PC-9 (cell line): ENCODE results near the gene CCDC141. TPM values are rescaled to one million over a fixed set of nuclear protein-coding genes. Genes with fewer than 3 reads are reported as not detected.
"Not testable (repeated sequence)": the region's sequence is repeated elsewhere in the genome, so short reads cannot be mapped to it uniquely, and the experiment has no call there.

Experiments used
- BruUV-seq: library from RNA; stranded (reverse); fragments of 400-500 nt; replicated peaks from 2 replicates; lab custom pipeline; 2021; lab: Mats Ljungman, UMichigan
- CTCF ChIA-PET: fragments of 300-600 bp; sonication (Branson Sonifier 250); formaldehyde crosslinking; loops from one replicate; lab custom pipeline; 2022; ENCODE audit warnings: antibody characterized with exemption; lab: Charles Lee
- POLR2A ChIA-PET: fragments of 300-600 bp; sonication (Branson Sonifier 250); formaldehyde crosslinking; loops from one replicate; lab custom pipeline; 2022; ENCODE audit warnings: antibody characterized with exemption; ENCODE audit not compliant: unreplicated experiment; lab: Charles Lee
- DNase-seq, 2 experiments: peaks; one replicate each; pipeline versions ENCODE4 v3.0.0 to v3.0.0-alpha.2; 2015 to 2022; ENCODE audit warnings: mixed read lengths in 1 of 2
- H2AFZ ChIP-seq: fragments of 200-600 bp; sonication (generic); 2 replicates; pipeline ENCODE4 v1.8.1; 2017; ENCODE audit warnings: antibody characterized with exemption
- H3F3A ChIP-seq: fragments of 200-600 bp; sonication (generic); 2 replicates; pipeline ENCODE4 v1.8.1; 2017; ENCODE audit warnings: antibody characterized with exemption, mild to moderate bottlenecking, low read depth; ENCODE audit not compliant: insufficient read depth
- H3K27ac ChIP-seq: fragments of 200-600 bp; sonication (generic); 2 replicates; pipeline ENCODE4 v1.6.1; 2016; ENCODE audit warnings: mixed run types
- H3K27me3 ChIP-seq: fragments of 200-600 bp; sonication (generic); 2 replicates; pipeline ENCODE4 v1.6.1; 2016; ENCODE audit warnings: low read depth, mixed run types; ENCODE audit not compliant: insufficient read depth
- H3K36me3 ChIP-seq: fragments of 200-600 bp; sonication (generic); 2 replicates; pipeline ENCODE4 v1.6.1; 2016; ENCODE audit warnings: low read depth, mixed run types
- H3K4me1 ChIP-seq: fragments of 200-600 bp; sonication (generic); replicated peaks from 2 replicates; pipeline ENCODE4 v1.6.1; 2016; ENCODE audit warnings: mixed run types; ENCODE audit not compliant: insufficient read depth
- H3K4me2 ChIP-seq: fragments of 200-600 bp; sonication (generic); 2 replicates; pipeline ENCODE4 v1.6.1; 2017; ENCODE audit warnings: mixed run types
- H3K4me3 ChIP-seq: fragments of 200-600 bp; sonication (generic); 2 replicates; pipeline ENCODE4 v1.6.1; 2016; ENCODE audit warnings: mixed run types
- H3K79me2 ChIP-seq: fragments of 200-600 bp; sonication (generic); 2 replicates; pipeline ENCODE4 v1.6.1; 2017; ENCODE audit warnings: low read depth, mixed run types
- H3K9me2 ChIP-seq: fragments of 200-600 bp; sonication (generic); 2 replicates; pipeline ENCODE4 v1.8.1; 2017; ENCODE audit warnings: mild to moderate bottlenecking; ENCODE audit not compliant: insufficient read depth
- H3K9me3 ChIP-seq: fragments of 200-600 bp; sonication (generic); 2 replicates; pipeline ENCODE4 v1.8.1; 2016; ENCODE audit warnings: low read depth; ENCODE audit not compliant: insufficient read depth
- H4K20me1 ChIP-seq: fragments of 200-600 bp; sonication (generic); 2 replicates; pipeline ENCODE4 v1.8.1; 2017; ENCODE audit not compliant: insufficient read depth
- CTCF ChIP-seq: fragments of 200-600 bp; sonication (generic); conservative IDR thresholded peaks from 2 replicates; pipeline ENCODE4 v1.6.1; 2017; ENCODE audit warnings: mixed run types, antibody characterized with exemption, mild to moderate bottlenecking, moderate library complexity
- EZH2 ChIP-seq: fragments of 200-600 bp; sonication (generic); IDR thresholded peaks from 2 replicates; pipeline ENCODE4 v1.8.0; 2017; ENCODE audit warnings: antibody characterized with exemption, low read depth
- intact Hi-C: fragments of 100-400 bp; cut with micrococcal nuclease; formaldehyde crosslinking; loops from one replicate; pipeline ENCODE4 v1.10.0; 2022; ENCODE audit not compliant: unreplicated experiment
- total RNA-seq: library from RNA; stranded (reverse); gene quantifications from 2 replicates; pipeline ENCODE4 v1.2.3, GENCODE V29; 2021

Gene CCDC141
- total RNA-seq, 1 experiment from 2014 or later: not detected

DNA sequence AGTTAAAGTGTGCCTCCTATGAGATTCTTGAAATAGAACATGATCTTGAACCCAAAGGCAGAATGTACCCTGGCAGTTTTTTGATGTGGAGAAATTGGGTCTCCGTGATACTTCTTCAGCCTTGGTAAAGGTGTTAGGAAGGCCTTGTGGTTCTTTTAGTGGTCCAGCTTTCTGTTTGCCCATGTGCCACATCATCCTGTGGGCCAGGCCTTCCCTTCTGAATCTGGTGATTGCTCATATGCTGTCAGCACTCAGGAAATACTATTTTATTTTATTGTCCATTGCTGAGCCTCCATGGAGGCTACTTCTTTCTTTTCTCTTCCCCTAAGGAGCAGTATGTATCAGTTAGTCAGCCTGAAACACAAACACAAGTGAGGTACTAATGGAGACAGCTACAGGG is 52.9 kb downstream of the CCDC141 start:
- H3K9me3 ChIP-seq: no peaks in the 10 kb centered on the region
- H3F3A ChIP-seq: no peaks in the 10 kb centered on the region
- H4K20me1 ChIP-seq: no peaks in the 10 kb centered on the region
- H3K4me3 ChIP-seq: no peak overlapping the region
- 0 out of 2 replicates have a peak overlapping the region, but pooled peaks have one; percentile 10 for H2AFZ ChIP-seq
- ChIA-PET CTCF (interaction anchor here (0.6 kb wide), 1 partner anchor 235 kb away, joined by 3 read pairs; no protein-coding TSS in a partner anchor), POLR2A (no interaction called here)
- no peaks in the 10 kb centered on the region for H3K27me3 ChIP-seq
- H3K9me2 ChIP-seq: no peaks in the 10 kb centered on the region; the same call in 1 of the 2 replicates
- TF ChIP-seq EZH2 (no peak), CTCF (no peak)
- no peaks in the 10 kb centered on the region for H3K4me1 ChIP-seq
- no peaks in the 10 kb centered on the region for H3K79me2 ChIP-seq
- no peak overlapping the region for H3K4me2 ChIP-seq
- DNase-seq: no peak
- no peak overlapping the region for H3K27ac ChIP-seq
- intact Hi-C loops: no loop called here
- no peaks in the 10 kb centered on the region for H3K36me3 ChIP-seq
- no TSS peak for BruUV-seq

DNA sequence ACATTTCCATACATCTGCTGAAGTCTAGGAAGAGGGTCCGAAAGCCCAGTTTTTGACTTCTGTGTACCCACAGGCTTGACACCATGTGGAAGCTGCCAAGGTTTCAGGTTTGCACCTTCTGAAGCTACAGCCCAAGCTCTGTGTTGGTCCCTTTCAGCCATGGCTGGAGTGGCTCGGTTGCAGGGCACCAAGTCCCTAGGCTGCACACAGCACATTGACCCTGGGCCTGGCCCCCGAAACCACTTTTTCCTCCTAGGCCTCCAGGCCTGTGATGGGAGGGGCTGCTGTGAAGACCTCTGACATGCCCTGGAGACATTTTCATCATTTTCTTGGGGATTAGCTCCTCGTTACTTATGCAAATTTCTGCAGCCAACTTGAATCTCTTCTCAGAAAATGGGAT is 55.7 kb downstream of the CCDC141 start:
- H3K27ac ChIP-seq: no peak overlapping the region
- H3F3A ChIP-seq: no peaks in the 10 kb centered on the region
- no TSS peak for BruUV-seq
- 0 out of 2 replicates have a peak overlapping the region, but pooled peaks have one; percentile 18 for H2AFZ ChIP-seq
- no peak for TF ChIP-seq EZH2
- no peak for TF ChIP-seq CTCF
- no peaks in the 10 kb centered on the region for H3K79me2 ChIP-seq
- H3K9me2 ChIP-seq: no peaks in the 10 kb centered on the region; the same call in 1 of the 2 replicates
- no peaks in the 10 kb centered on the region for H3K4me1 ChIP-seq
- no peak overlapping the region for H3K4me3 ChIP-seq
- intact Hi-C loops: no loop called here
- H3K4me2 ChIP-seq: no peak overlapping the region
- H3K36me3 ChIP-seq: no peaks in the 10 kb centered on the region
- ChIA-PET CTCF (no interaction called here), POLR2A (no interaction called here)
- no peaks in the 10 kb centered on the region for H3K27me3 ChIP-seq
- H3K9me3 ChIP-seq: no peaks in the 10 kb centered on the region
- no peak for DNase-seq
- no peaks in the 10 kb centered on the region for H4K20me1 ChIP-seq

- H2AFZ ChIP-seq: 0 out of 2 replicates have a peak overlapping the region, but pooled peaks have one; percentile 18
- DNase-seq: no peak
- ChIA-PET POLR2A (no interaction called here), CTCF (no interaction called here)
- no peaks in the 10 kb centered on the region for H3K36me3 ChIP-seq
- 0 out of 2 replicates have a peak, but pooled peaks cover 4% of the 10 kb centered on the region for H4K20me1 ChIP-seq
- TF ChIP-seq EZH2 (no peak), CTCF (no peak)
- H3K79me2 ChIP-seq: no peaks in the 10 kb centered on the region
- no peaks in the 10 kb centered on the region for H3K4me1 ChIP-seq
- no peak overlapping the region for H3K27ac ChIP-seq
- no peak overlapping the region for H3K4me3 ChIP-seq
- H3K27me3 ChIP-seq: no peaks in the 10 kb centered on the region
- no TSS peak for BruUV-seq
- H3K4me2 ChIP-seq: no peak overlapping the region
- peaks cover 3% of the 10 kb centered on the region; the same call in 1 of the 2 replicates for H3K9me2 ChIP-seq
- intact Hi-C loops: no loop called here
- no peaks in the 10 kb centered on the region for H3F3A ChIP-seq
- no peaks in the 10 kb centered on the region for H3K9me3 ChIP-seq
Measured at GRCh38 chr2:178993788-178994187, 56.1 kb downstream of the CCDC141 start.

- CTCF ChIA-PET, H3K9me2 ChIP-seq, H3K27ac ChIP-seq, H4K20me1 ChIP-seq, H3K79me2 ChIP-seq, H3K27me3 ChIP-seq, H2AFZ ChIP-seq, H3K9me3 ChIP-seq, POLR2A ChIA-PET, H3K4me3 ChIP-seq, H3K4me1 ChIP-seq, BruUV-seq, intact Hi-C loops, H3K36me3 ChIP-seq, H3K4me2 ChIP-seq, H3F3A ChIP-seq: not testable (repeated sequence)
- peak in 1 of 2 experiments; percentile 12 for DNase-seq
Measured at GRCh38 chr2:178992719-178993118, 57.2 kb downstream of the CCDC141 start.
